ENCODE measurements around the gene CNIH3.

DNA sequence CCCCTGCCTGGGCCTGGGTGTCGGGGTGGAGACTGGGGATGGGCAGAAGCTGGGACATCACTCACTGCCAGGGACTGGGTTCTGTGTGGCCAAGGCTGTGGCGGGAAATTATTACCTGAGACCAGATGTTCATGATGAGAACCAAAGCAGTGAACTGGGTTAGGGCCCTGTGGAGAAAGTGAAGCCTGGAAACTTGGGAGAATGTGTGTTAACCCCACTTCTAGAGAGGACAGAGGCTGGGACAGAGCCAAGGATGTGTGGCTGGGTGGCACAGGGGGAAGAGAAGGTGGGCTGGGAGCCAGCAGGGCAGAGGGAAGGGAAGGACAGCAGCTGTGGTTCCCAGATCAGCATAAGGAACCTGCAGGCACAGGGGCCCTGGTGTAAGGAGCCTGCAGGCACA, 31.3 kb downstream of the CNIH3 start:
- TF ChIP-seq CTCF (IDR thresholded peaks at IDR 0.05), result no peak
- no peak for TF ChIP-seq EZH2 (IDR thresholded peaks at IDR 0.05)
- TF ChIP-seq EZH2phosphoT487 (IDR thresholded peaks at IDR 0.05), result no peak
